ENCODE measurements around the gene MAGEA6.
"Not testable (repeated sequence)": the region's sequence is repeated elsewhere in the genome, so short reads cannot be mapped to it uniquely, and the experiment has no call there.

Gene MAGEA6

GRCh38 chrX:152769549-152770289 lies at the start of gene MAGEA6:
Gene MAGEA6 (minus strand): TSS chrX:152769689. CDS start chrX:152767650, 2,039 bp downstream.
- not testable (repeated sequence) for DNase-seq (ENCODE audit: low spot score)

- DNase-seq (ENCODE audit: low spot score) = no peak
These were observed 49.8 kb upstream of the MAGEA6 start for GRCh38 chrX:152819266-152819665.

GRCh38 chrX:152818356-152818755 lies 48.9 kb upstream of the MAGEA6 start:
- no peak for DNase-seq (ENCODE audit: low spot score)

GRCh38 chrX:152817078-152817764 lies 47.7 kb upstream of the MAGEA6 start:
- no peak for DNase-seq (ENCODE audit: low spot score)

GRCh38 chrX:152814048-152814447 lies 44.6 kb upstream of the MAGEA6 start:
- no peak for DNase-seq (ENCODE audit: low spot score)

GRCh38 chrX:152813206-152813605 lies 43.7 kb upstream of the MAGEA6 start:
- DNase-seq (ENCODE audit: low spot score) = no peak

- DNase-seq (ENCODE audit: low spot score) = no peak
These were observed 40.9 kb upstream of the MAGEA6 start for GRCh38 chrX:152810403-152810802.

GRCh38 chrX:152806035-152806434 lies 36.5 kb upstream of the MAGEA6 start:
- DNase-seq (ENCODE audit: low spot score) = no peak

- DNase-seq (ENCODE audit: low spot score) = no peak
These were observed 29.5 kb upstream of the MAGEA6 start for GRCh38 chrX:152798945-152799344.

- DNase-seq (ENCODE audit: low spot score) = not testable (repeated sequence)
These were observed 17.6 kb upstream of the MAGEA6 start for GRCh38 chrX:152787062-152787461.

GRCh38 chrX:152766562-152766961 lies 2.9 kb downstream of the MAGEA6 start:
- DNase-seq (ENCODE audit: low spot score) = not testable (repeated sequence)

- not testable (repeated sequence) for DNase-seq (ENCODE audit: low spot score)
These were observed 7.9 kb downstream of the MAGEA6 start for GRCh38 chrX:152761582-152761981.

GRCh38 chrX:152759544-152759943 lies 9.9 kb downstream of the MAGEA6 start:
- not testable (repeated sequence) for DNase-seq (ENCODE audit: low spot score)

GRCh38 chrX:152758918-152759317 lies 10.6 kb downstream of the MAGEA6 start, which contains the start of gene CSAG3:
Gene CSAG3 (plus strand): TSS chrX:152759218.
- not testable (repeated sequence) for DNase-seq (ENCODE audit: low spot score)

- not testable (repeated sequence) for DNase-seq (ENCODE audit: low spot score)
These were observed 14.6 kb downstream of the MAGEA6 start for GRCh38 chrX:152754871-152755270.

GRCh38 chrX:152753686-152754650 lies 15.5 kb downstream of the MAGEA6 start, which contains the start of gene MAGEA2:
Gene MAGEA2 (minus strand): TSS chrX:152753842. CDS start chrX:152751363, 2,479 bp downstream.
- DNase-seq (ENCODE audit: low spot score) = not testable (repeated sequence)

GRCh38 chrX:152738560-152738959 lies 30.9 kb downstream of the MAGEA6 start:
- no peak for DNase-seq (ENCODE audit: low spot score)

GRCh38 chrX:152736528-152736927 lies 33.0 kb downstream of the MAGEA6 start:
- not testable (repeated sequence) for DNase-seq (ENCODE audit: low spot score)

- no peak for DNase-seq (ENCODE audit: low spot score)
These were observed 33.5 kb downstream of the MAGEA6 start for GRCh38 chrX:152735860-152736511.

- no peak for DNase-seq (ENCODE audit: low spot score)
These were observed 34.4 kb downstream of the MAGEA6 start for GRCh38 chrX:152735101-152735500.

- not testable (repeated sequence) for DNase-seq (ENCODE audit: low spot score)
These were observed 35.2 kb downstream of the MAGEA6 start for GRCh38 chrX:152734143-152734858.
